GM18867 (cell line): ENCODE data around the gene AASDH.
"Not testable (repeated sequence)": the region's sequence is repeated elsewhere in the genome, so short reads cannot be mapped to it uniquely, and the experiment has no call there.

ENCODE experiments used
- ATAC-seq: cut with Tn5 transposase; IDR thresholded peaks from one replicate; pipeline ENCODE4 v1.9.1; 2021; ENCODE audit warnings: mild to moderate bottlenecking, moderate library complexity; ENCODE audit not compliant: unreplicated experiment

Gene AASDH

GRCh38 chr4:56405016-56405415 is 17.7 kb upstream of the AASDH start:
- ATAC-seq: no peak

GRCh38 chr4:56400560-56400959 is 13.3 kb upstream of the AASDH start:
- no peak for ATAC-seq

DNA sequence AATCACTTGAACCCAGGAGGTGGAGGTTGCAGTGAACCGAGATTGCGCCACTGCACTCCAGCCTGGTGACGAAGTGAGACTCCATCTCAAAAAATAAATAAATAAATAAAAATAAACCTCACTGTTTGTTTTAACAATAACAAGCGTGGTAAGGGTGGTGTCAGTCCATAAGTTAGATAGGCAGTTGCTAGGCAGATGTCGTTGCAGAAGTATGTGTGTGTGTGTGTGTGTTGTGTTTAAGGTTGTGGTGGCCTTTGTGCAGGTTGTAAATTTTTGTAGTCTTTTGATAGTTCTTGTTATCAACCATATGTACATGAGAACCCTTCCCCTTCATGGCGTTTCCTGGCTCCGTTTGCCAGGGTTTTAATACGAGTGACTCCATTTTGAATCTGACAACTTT is 4.0 kb upstream of the AASDH start:
- ATAC-seq: no peak

DNA sequence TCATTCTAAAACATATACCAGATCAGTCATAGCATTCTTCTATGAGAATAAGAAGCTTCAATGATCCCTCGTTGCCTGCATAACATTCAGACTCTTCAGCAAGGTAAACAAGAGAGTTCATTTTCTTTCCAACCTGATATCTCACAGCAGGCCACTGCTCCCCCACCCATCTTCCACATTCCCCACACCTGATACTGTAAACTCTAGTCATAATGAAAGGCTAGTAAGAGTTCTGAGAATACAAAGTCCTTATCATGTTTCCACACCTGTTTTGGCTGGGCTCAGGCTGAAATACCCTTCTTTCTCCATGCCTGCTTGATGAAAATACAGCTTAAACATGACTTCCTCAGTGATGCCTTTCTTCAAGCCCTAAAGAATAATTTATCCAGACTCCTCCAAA is 2.3 kb upstream of the AASDH start:
- no peak for ATAC-seq

- ATAC-seq: no peak
These were observed 1.0 kb upstream of the AASDH start for GRCh38 chr4:56388306-56388705.

DNA sequence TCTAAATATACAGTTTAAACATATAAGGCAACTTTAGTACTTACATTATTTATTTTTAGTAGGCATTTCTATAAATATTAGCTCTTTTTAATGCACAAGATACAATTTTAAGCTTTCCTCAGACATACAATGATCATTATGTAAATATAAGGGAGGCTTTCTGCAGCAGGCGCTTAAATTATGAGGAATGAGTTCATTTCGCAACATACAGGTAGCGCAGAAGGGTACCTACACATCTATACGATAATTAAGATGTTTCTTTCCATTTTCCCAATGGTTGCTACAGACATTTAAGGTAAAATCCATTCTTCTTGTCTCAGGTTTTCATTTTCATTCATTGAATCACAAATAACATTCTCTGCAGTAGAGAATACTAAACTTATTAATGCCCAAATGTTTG is 1.2 kb downstream of the AASDH start:
- ATAC-seq: no peak

- ATAC-seq: no peak
These were observed 11.8 kb downstream of the AASDH start for GRCh38 chr4:56375458-56375857.

- ATAC-seq: no peak
These were observed 12.3 kb downstream of the AASDH start for GRCh38 chr4:56374956-56375355.

GRCh38 chr4:56372774-56373173 is 14.5 kb downstream of the AASDH start:
- ATAC-seq: no peak

- no peak for ATAC-seq
These were observed 15.7 kb downstream of the AASDH start for GRCh38 chr4:56371426-56372220.

DNA sequence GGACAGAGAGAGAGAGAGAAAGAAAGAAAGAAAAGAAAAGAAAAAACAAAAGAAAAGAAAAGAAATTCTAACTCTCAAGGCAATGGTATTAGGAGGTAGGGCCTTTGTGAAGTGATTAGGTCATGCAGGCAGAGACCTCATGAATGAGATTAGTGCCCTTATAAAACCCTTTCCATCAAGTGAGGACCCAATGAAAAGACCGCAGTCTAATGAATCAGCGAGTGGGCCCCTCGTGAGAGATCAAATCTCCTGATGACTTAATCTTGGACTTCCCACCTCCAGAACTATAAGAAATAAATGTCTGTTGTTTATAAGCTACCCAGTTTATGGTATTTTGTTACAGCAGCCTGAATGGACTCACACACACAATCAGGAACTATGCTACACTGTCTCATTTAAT is 16.9 kb downstream of the AASDH start:
- no peak for ATAC-seq

DNA sequence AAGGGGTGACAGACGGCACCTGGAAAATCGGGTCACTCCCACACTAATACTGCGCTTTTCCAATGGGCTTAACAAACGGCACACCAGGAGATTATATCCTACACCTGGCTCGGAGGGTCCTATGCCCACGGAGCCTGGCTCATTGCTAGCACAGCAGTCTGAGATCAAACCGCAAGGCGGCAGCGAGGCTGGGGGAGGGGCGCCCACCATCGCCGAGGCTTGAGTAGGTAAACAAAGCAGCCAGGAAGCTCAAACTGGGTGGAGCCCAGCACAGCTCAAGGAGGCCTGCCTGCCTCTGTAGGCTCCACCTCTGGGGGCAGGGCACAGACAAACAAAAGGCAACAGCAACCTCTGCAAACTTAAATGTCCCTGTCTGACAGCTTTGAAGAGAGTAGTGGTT is 24.3 kb downstream of the AASDH start:
- ATAC-seq: not testable (repeated sequence)

GRCh38 chr4:56360071-56360470 is 27.2 kb downstream of the AASDH start:
- no peak for ATAC-seq

DNA sequence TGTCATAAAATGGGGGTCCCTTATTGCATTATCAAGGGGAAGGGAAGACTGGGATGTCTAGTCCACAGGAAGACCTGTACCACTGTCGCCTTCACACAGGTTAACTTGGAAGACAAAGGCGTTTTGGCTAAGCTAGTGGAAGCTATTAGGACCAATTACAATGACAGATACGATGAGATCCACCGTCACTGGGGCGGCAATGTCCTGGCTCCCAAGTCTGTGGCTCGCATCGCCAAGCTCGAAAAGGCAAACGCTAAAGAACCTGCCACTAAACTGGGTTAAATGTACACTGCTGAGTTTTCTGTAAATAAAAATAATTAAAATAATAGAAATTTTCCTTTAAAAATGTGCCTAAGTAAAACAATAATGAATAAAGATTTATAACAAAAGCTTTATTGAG is 30.6 kb downstream of the AASDH start:
- no peak for ATAC-seq

DNA sequence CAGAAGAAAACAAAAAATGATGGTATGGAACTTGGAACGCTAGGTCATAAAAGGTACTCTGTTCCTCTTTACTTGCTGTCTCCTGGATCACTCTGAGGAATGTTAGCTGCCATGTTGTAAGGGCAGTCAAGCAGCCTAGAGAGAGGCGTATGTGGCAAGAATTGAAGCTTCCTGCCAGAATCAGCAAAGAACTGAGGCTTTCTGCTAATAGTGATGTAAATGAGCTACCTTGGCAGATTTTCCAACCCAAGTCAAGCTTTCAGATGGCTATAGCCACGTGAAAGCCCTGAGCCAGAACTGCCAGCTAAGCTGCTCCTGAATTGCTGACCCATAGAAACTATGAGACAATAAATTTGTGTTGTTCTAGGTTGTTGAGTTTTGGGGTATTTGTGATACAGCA is 38.7 kb downstream of the AASDH start:
- no peak for ATAC-seq

DNA sequence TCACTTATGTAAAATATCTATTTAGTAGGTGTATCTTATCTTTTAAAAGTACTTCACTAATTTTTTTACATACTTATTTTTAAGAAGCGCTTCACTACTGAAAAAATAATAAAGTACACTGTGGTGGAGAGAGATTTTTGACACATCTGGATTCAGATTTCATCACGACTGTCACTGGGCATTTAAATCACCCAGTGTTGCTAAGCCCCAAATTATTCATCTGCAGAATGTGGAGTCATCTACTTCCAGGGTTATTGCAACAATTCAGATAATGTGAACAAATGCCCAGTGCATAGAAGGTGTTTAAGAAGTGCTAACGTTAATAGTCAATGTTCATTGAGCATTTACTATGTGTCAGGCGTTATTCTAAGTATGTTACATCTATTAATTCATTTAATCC is 41.8 kb downstream of the AASDH start:
- ATAC-seq: no peak

DNA sequence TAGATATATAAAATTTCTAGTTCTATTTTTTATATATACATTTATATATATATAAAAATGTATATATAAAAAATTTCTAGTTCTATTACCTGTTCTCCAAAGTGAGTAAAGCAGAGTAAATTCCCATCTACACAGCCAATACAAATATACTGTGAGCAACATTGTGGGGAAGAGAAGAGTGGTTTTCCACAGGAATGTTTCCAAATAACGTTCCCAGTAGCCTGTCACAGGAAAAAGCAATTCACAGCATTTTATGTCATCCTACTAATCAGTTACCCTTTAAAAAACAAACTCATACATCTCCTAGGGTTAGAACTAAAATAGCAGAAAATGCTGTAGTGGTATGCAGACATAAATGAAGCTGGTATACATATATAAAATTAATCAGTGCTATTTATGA is 44.5 kb downstream of the AASDH start:
- no peak for ATAC-seq

DNA sequence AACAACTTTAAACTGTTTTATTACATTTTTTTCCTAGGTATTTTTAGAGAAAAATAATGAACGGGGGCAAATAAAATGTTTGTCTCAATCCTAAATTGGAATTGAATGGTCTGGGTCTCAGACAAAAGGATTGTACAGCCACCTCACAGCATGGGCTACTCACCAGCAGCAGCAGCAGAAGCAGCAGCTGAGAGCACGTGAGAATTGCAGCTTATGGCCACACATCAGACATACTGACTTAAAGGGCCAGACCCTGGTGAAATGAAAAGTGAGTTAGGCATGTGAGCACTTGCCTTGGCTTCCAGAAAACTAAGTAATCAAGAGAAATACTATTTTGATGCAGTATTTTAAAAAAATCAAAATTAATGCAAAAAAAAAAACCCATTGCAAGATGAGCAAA is 56.6 kb downstream of the AASDH start:
- no peak for ATAC-seq

DNA sequence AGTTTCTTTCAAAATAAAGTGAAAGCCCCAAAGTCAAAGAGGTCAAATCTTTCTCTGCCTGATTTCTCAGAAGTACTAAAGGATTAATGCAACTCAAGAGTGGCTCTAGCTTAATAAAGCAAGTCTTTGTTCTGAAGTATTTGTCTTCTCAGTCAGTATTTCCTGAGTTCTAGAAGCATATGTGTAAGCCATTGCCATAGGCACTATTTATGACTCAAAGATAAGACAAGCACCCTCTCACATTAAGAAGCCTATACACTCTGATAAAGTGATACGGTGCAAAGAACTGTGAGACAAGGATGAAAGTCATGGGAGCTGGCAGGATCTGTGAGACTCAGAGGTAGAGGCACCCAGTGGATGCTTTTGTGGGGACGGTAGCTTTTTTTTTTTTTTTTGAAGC is 60.9 kb downstream of the AASDH start:
- ATAC-seq: no peak

DNA sequence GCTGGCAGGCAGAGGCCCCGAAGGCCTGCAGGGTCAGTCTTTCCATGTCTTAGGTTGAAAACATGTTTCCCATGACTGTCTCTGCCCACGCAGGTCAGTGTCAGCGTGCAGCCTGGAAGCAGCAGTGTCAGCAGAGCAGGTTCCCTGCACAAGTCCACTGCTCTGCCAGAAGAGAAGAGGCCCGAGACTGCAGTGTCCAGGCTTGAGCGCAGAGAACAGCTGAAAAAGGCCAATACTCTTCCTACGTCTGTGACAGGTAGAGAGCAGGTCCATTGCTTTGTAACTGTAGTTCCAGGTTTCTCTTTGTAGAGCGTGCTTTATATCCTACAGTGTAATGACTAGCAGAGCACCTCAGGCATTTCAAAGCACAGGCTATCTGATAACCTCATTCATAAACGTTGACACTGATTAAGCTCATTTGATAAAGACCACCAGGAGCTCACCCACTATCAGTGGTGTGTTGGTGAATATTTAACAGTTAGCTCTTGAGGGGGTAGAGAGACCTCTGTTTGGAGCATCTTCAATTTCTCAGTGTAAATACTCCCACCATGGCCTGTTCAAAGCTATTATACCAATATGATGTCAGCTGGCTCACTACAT is 63.2 kb downstream of the AASDH start:
- ATAC-seq: no peak

- ATAC-seq: no peak
These were observed 64.0 kb downstream of the AASDH start for GRCh38 chr4:56323327-56323726.

- ATAC-seq: no peak
These were observed 66.0 kb downstream of the AASDH start for GRCh38 chr4:56321251-56321650.

DNA sequence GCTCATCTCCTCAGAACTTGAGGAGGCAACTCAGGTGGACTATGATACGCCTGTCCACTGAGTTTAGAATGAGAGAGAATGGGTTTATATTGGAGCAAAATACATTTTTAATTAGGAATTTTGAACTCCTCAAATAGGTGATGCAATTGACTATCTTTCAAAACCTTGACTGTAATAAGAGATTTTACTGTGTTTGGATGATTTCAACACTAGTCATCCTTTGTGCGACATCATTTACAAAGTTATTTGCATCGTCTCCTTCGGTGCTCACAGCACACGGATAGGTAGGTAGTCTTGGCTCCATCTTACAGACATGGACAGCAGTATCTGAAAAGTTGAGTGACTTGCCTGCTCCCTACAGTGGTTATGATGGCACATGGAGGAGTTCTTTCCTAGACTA is 67.0 kb downstream of the AASDH start:
- no peak for ATAC-seq
